Measurements from ENCODE around the gene C22orf31. TPM values are rescaled to one million over a fixed set of nuclear protein-coding genes. Genes with fewer than 3 reads are reported as not detected.

Gene C22orf31
- total RNA-seq, 2 donors from 2014 or later: not detected

- Histone ChIP-seq H3K27ac (no peak overlapping the region), H3K36me3 (no peaks in the 10 kb centered on the region), H3K9me3 (no peaks in the 10 kb centered on the region), H3K4me3 (no peak overlapping the region), H3K27me3 (no peaks in the 10 kb centered on the region), H3K4me1 (peaks cover 0 to 20% of the 10 kb centered on the region in 2 donors)
- no peak for TF ChIP-seq CTCF (IDR thresholded peaks at IDR 0.05)
- DNase-seq (ENCODE audit: low spot score): no peak
Observed at GRCh38 chr22:29028468-29028867, 33.2 kb downstream of the C22orf31 start.

- H3K27me3 ChIP-seq: no peaks in the 10 kb centered on the region
- H3K4me3 ChIP-seq: no peak overlapping the region
- DNase-seq (ENCODE audit: low spot score): no peak
- H3K9me3 ChIP-seq: no peaks in the 10 kb centered on the region
- no peak for TF ChIP-seq CTCF (IDR thresholded peaks at IDR 0.05)
- no peaks in the 10 kb centered on the region for H3K36me3 ChIP-seq
- peaks cover 0 to 17% of the 10 kb centered on the region in 2 donors for H3K4me1 ChIP-seq
- no peak overlapping the region for H3K27ac ChIP-seq
Observed at GRCh38 chr22:29026579-29026978, 35.1 kb downstream of the C22orf31 start.

- Histone ChIP-seq H3K4me3 (no peak overlapping the region), H3K4me1 (peaks cover 0 to 4% of the 10 kb centered on the region in 2 donors), H3K27ac (no peak overlapping the region), H3K36me3 (no peaks in the 10 kb centered on the region), H3K27me3 (no peaks in the 10 kb centered on the region), H3K9me3 (no peaks in the 10 kb centered on the region)
- no peak for DNase-seq (ENCODE audit: low spot score)
- TF ChIP-seq CTCF (IDR thresholded peaks at IDR 0.05): no peak
Observed at GRCh38 chr22:29023172-29023796, 38.3 kb downstream of the C22orf31 start.

- no peak for TF ChIP-seq CTCF (IDR thresholded peaks at IDR 0.05)
- no peaks in the 10 kb centered on the region for H3K27me3 ChIP-seq
Observed at GRCh38 chr22:29022101-29022817, 39.4 kb downstream of the C22orf31 start.

GRCh38 chr22:29018293-29019189 is 43.1 kb downstream of the C22orf31 start:
- no peak for DNase-seq (ENCODE audit: low spot score)
- H3K27ac ChIP-seq: no peak overlapping the region
- H3K4me3 ChIP-seq: no peak overlapping the region
- no peaks in the 10 kb centered on the region for H3K9me3 ChIP-seq
- no peaks in the 10 kb centered on the region for H3K36me3 ChIP-seq
- no peak for TF ChIP-seq CTCF (IDR thresholded peaks at IDR 0.05)
- H3K4me1 ChIP-seq: peaks cover 0 to 13% of the 10 kb centered on the region in 2 donors
- H3K27me3 ChIP-seq: no peaks in the 10 kb centered on the region

More at GRCh38 chr22:29022101-29022817, 39.4 kb downstream of the C22orf31 start:
- no peaks in the 10 kb centered on the region for H3K9me3 ChIP-seq
- no peak overlapping the region for H3K27ac ChIP-seq
- no peak for DNase-seq (ENCODE audit: low spot score)
- peaks cover 0 to 4% of the 10 kb centered on the region in 2 donors for H3K4me1 ChIP-seq
- no peaks in the 10 kb centered on the region for H3K36me3 ChIP-seq
- H3K4me3 ChIP-seq: no peak overlapping the region
